IMR-90 (cell line): Measurements from ENCODE around the gene DCUN1D2. TPM values are rescaled to one million over a fixed set of nuclear protein-coding genes. Genes with fewer than 3 reads are reported as not detected.

Experiments
- ATAC-seq: fragments of 200-7000 bp; cut with Tn5 transposase; 2 replicates; pipeline ENCODE4 v1.9.1; 2020; ENCODE audit warnings: low read depth, mild to moderate bottlenecking, moderate library complexity
- BruUV-seq: library from RNA; stranded (reverse); fragments of 400-500 nt; replicated peaks from 2 replicates; lab custom pipeline; 2021; lab: Mats Ljungman, UMichigan
- CTCF ChIA-PET: fragments of 300-600 bp; formaldehyde crosslinking; extraction: SDS; loops from one replicate; lab custom pipeline; 2021; ENCODE audit warnings: antibody characterized with exemption; lab: Yijun Ruan, JAX
- POLR2A ChIA-PET: fragments of 300-600 bp; sonication (Branson Sonifier 250); formaldehyde crosslinking; loops from one replicate; lab custom pipeline; 2022; ENCODE audit warnings: antibody characterized with exemption; ENCODE audit not compliant: unreplicated experiment; lab: Charles Lee
- DNase-seq: peaks from one replicate; pipeline ENCODE4 v3.0.0; 2013
- H2AFZ ChIP-seq: replicated peaks from 2 replicates; pipeline ENCODE3; 2013; ENCODE audit warnings: low read length, mild to moderate bottlenecking; ENCODE audit not compliant: poor library complexity
- H2AK5ac ChIP-seq: 2 replicates; pipeline ENCODE4 v1.6.1; 2013; ENCODE audit warnings: low read depth, low read length, inconsistent platforms
- H2AK9ac ChIP-seq: replicated peaks from 2 replicates; pipeline ENCODE3; 2013; ENCODE audit warnings: mild to moderate bottlenecking, low read depth, low read length, moderate library complexity; ENCODE audit not compliant: poor library complexity
- H2BK120ac ChIP-seq: 2 replicates; pipeline ENCODE4 v1.6.1; 2013; ENCODE audit warnings: low read depth, low read length, inconsistent platforms
- H2BK15ac ChIP-seq: 3 replicates; pipeline ENCODE4 v1.6.1; 2013; ENCODE audit warnings: low read depth, low read length, inconsistent platforms
- H2BK20ac ChIP-seq: 2 replicates; pipeline ENCODE4 v1.6.1; 2013; ENCODE audit warnings: low read depth, mild to moderate bottlenecking, inconsistent platforms, low read length, moderate library complexity
- H2BK5ac ChIP-seq: 2 replicates; pipeline ENCODE4 v1.6.1; 2013; ENCODE audit warnings: mild to moderate bottlenecking, low read depth, low read length, inconsistent platforms; ENCODE audit not compliant: poor library complexity, severe bottlenecking
- H3K14ac ChIP-seq: replicated peaks from 2 replicates; pipeline ENCODE4 v1.6.1; 2013; ENCODE audit warnings: low read depth, low read length, inconsistent platforms
- H3K18ac ChIP-seq: 2 replicates; pipeline ENCODE4 v1.6.1; 2013; ENCODE audit warnings: low read depth, low read length, control low read depth
- H3K23ac ChIP-seq: 2 replicates; pipeline ENCODE4 v1.6.1; 2013; ENCODE audit warnings: low read depth, low read length, inconsistent platforms
- H3K27ac ChIP-seq: 2 replicates; pipeline ENCODE4 v1.5.1; 2013; ENCODE audit warnings: mild to moderate bottlenecking, control low read depth, low read length; ENCODE audit not compliant: insufficient read depth
- H3K27me3 ChIP-seq: 2 replicates; pipeline ENCODE4 v1.6.1; 2013; ENCODE audit warnings: low read length; ENCODE audit not compliant: control insufficient read depth, insufficient read depth
- H3K36me3 ChIP-seq: 2 replicates; pipeline ENCODE4 v1.6.1; 2013; ENCODE audit warnings: low read length, mixed read lengths; ENCODE audit not compliant: control insufficient read depth, insufficient read depth
- H3K4ac ChIP-seq: 2 replicates; pipeline ENCODE4 v1.6.1; 2013; ENCODE audit warnings: low read depth, low read length, inconsistent platforms
- H3K4me1 ChIP-seq: 2 replicates; pipeline ENCODE4 v1.6.1; 2013; ENCODE audit warnings: low read length, mixed read lengths; ENCODE audit not compliant: control insufficient read depth, insufficient read depth
- H3K4me2 ChIP-seq: 2 replicates; pipeline ENCODE4 v1.6.1; 2013; ENCODE audit warnings: low read depth, mild to moderate bottlenecking, control low read depth, low read length, moderate library complexity
- H3K4me3 ChIP-seq: 2 replicates; pipeline ENCODE4 v1.5.1; 2013; ENCODE audit warnings: low read depth, mild to moderate bottlenecking, control low read depth, low read length, moderate library complexity; ENCODE audit not compliant: insufficient read depth
- H3K56ac ChIP-seq: 2 replicates; pipeline ENCODE4 v1.6.1; 2013; ENCODE audit warnings: low read length, inconsistent platforms; ENCODE audit not compliant: insufficient read depth; ENCODE audit errors: extremely low read depth
- H3K79me1 ChIP-seq, 2 experiments: 2 replicates each; pipeline ENCODE4 v1.6.1; 2013; ENCODE audit warnings: low read length in 2 of 2, inconsistent platforms in 1 of 2, low read depth in 1 of 2
- H3K9ac ChIP-seq: 2 replicates; pipeline ENCODE4 v1.6.1; 2013; ENCODE audit warnings: low read depth, low read length, control low read depth
- H3K9me1 ChIP-seq: 2 replicates; pipeline ENCODE4 v1.6.1; 2013; ENCODE audit warnings: low read length, inconsistent platforms; ENCODE audit not compliant: insufficient read depth
- H3K9me3 ChIP-seq: 2 replicates; pipeline ENCODE4 v1.6.1; 2013; ENCODE audit warnings: low read length; ENCODE audit not compliant: control insufficient read depth, insufficient read depth
- H4K20me1 ChIP-seq: 2 replicates; pipeline ENCODE4 v1.6.1; 2013; ENCODE audit warnings: low read length, inconsistent platforms; ENCODE audit not compliant: insufficient read depth
- H4K5ac ChIP-seq: 2 replicates; pipeline ENCODE4 v1.6.1; 2013; ENCODE audit warnings: mild to moderate bottlenecking, low read depth, low read length, control low read depth
- H4K8ac ChIP-seq, 2 experiments: 2 replicates each; pipeline ENCODE4 v1.6.1; 2013; ENCODE audit warnings: low read depth in 2 of 2, low read length in 2 of 2, control low read depth in 1 of 2, inconsistent platforms in 1 of 2
- H4K91ac ChIP-seq: 2 replicates; pipeline ENCODE4 v1.6.1; 2013; ENCODE audit warnings: low read depth, low read length, inconsistent platforms; ENCODE audit not compliant: insufficient read depth
- BHLHE40 ChIP-seq: fragments of 150-350 bp; IDR thresholded peaks from 2 replicates; pipeline ENCODE4 v1.6.1; 2016; ENCODE audit warnings: mild to moderate bottlenecking, low read depth, low read length
- CEBPB ChIP-seq: IDR thresholded peaks from 2 replicates; pipeline ENCODE4 v1.6.1; 2012; ENCODE audit warnings: low read depth, low read length, improper control_type of control experiment
- CHD1 ChIP-seq: IDR thresholded peaks from 2 replicates; pipeline ENCODE4 v1.6.1; 2012; ENCODE audit warnings: low read depth, low read length, improper control_type of control experiment
- CTCF ChIP-seq: conservative IDR thresholded peaks from 2 replicates; pipeline ENCODE4 v1.5.1; 2012; ENCODE audit warnings: mild to moderate bottlenecking, low read depth, low read length, improper control_type of control experiment
- FOS ChIP-seq: fragments of 150-350 bp; IDR thresholded peaks from 2 replicates; pipeline ENCODE4 v1.6.1; 2016; ENCODE audit warnings: low read depth, low read length
- MAFK ChIP-seq: IDR thresholded peaks from 2 replicates; pipeline ENCODE4 v1.6.1; 2012; ENCODE audit warnings: low read depth, low read length, improper control_type of control experiment
- MXI1 ChIP-seq: IDR thresholded peaks from 2 replicates; pipeline ENCODE4 v1.6.1; 2012; ENCODE audit warnings: low read depth, mild to moderate bottlenecking, low read length, moderate library complexity, borderline replicate concordance
- NFE2L2 ChIP-seq: fragments of 150-350 bp; IDR thresholded peaks from 2 replicates; pipeline ENCODE4 v1.6.1; 2016; ENCODE audit warnings: low read depth, mild to moderate bottlenecking, low read length
- POLR2A ChIP-seq: IDR thresholded peaks from 2 replicates; pipeline ENCODE4 v1.6.1; 2012; ENCODE audit warnings: mild to moderate bottlenecking, low read depth, low read length
- RAD21 ChIP-seq: IDR thresholded peaks from 2 replicates; pipeline ENCODE4 v1.6.1; 2012; ENCODE audit warnings: low read length, improper control_type of control experiment
- RCOR1 ChIP-seq: IDR thresholded peaks from 2 replicates; pipeline ENCODE4 v1.6.1; 2012; ENCODE audit warnings: mild to moderate bottlenecking, low read length, improper control_type of control experiment; ENCODE audit not compliant: insufficient replicate concordance
- RFX5 ChIP-seq: IDR thresholded peaks from 2 replicates; pipeline ENCODE4 v1.8.0; 2012; ENCODE audit warnings: low read depth, mild to moderate bottlenecking, low read length, moderate library complexity
- SMC3 ChIP-seq: fragments of 150-350 bp; IDR thresholded peaks from 2 replicates; pipeline ENCODE4 v1.6.1; 2016; ENCODE audit warnings: low read depth, mild to moderate bottlenecking, antibody characterized with exemption, low read length, moderate library complexity
- WGBS, 2 experiments: methylation state at CpG; one replicate each; pipeline versions ENCODE4 v1.1.5 to v1.1.7; 2013; ENCODE audit warnings: missing lambda C conversion rate in 2 of 2; ENCODE audit not compliant: insufficient read length in 1 of 2; ENCODE audit errors: extremely low coverage in 2 of 2; 5-methylcytosine and 5-hydroxymethylcytosine counted together
- dilution Hi-C: fragments of 300-500 bp; cut with HindIII; formaldehyde crosslinking; loops from one replicate; pipeline ENCODE4 v1.14.3; 2018; ENCODE audit warnings: low sequenced_read_pairs; ENCODE audit not compliant: unreplicated experiment
- in situ Hi-C: fragments of 300-500 bp; cut with MboI; formaldehyde crosslinking; loops from 3 replicates; pipeline ENCODE4 v1.14.3; 2019; ENCODE audit warnings: low sequenced_read_pairs, inconsistent platforms, mixed read lengths
- intact Hi-C: fragments of 100-400 bp; cut with micrococcal nuclease; formaldehyde crosslinking; loops from 2 replicates; pipeline ENCODE4 v1.10.0; 2022
- polyA plus RNA-seq, 3 experiments: library from polyadenylated mRNA; depleted of rRNA; stranded (reverse); fragments of >200 nt; gene quantifications; 2 replicates each; pipeline ENCODE4 v1.2.3, GENCODE V29; 2012; ENCODE audit warnings: low replicate concordance in 1 of 3
- total RNA-seq: library from RNA; depleted of rRNA; stranded (reverse); fragments of >200 nt; gene quantifications from 2 replicates; pipeline ENCODE4 v1.2.3, GENCODE V29; 2012
- TF ChIP-seq, protein P1 (sequence below): fragments of 150-350 bp; IDR thresholded peaks from 2 replicates; pipeline ENCODE4 v1.6.1; 2017; ENCODE audit warnings: mild to moderate bottlenecking, antibody characterized with exemption, low read length, low read depth
- TF ChIP-seq, protein P2 (sequence below): fragments of 150-350 bp; IDR thresholded peaks from 2 replicates; pipeline ENCODE4 v1.6.1; 2016; ENCODE audit warnings: low read depth, mild to moderate bottlenecking, low read length, moderate library complexity, borderline replicate concordance

Gene DCUN1D2
- total and polyA plus RNA-seq, 2 of the 4 experiments (the other 2 are of a cell fraction) = 8.1 to 11.5 TPM

GRCh38 chr13:113428871-113429607 is 61.5 kb downstream of the DCUN1D2 start:
- no peak overlapping the region for H3K4me3 ChIP-seq
- H4K8ac ChIP-seq = no peak overlapping the region
- H3K4ac ChIP-seq = no peak overlapping the region
- H3K23ac ChIP-seq = no peak overlapping the region
- H3K4me2 ChIP-seq = no peak overlapping the region
- H3K9ac ChIP-seq = no peak overlapping the region
- H4K20me1 ChIP-seq = no peaks in the 10 kb centered on the region
- H2BK5ac ChIP-seq = no peak overlapping the region
- no peaks in the 10 kb centered on the region for H3K27me3 ChIP-seq
- no peak overlapping the region for H4K5ac ChIP-seq
- POLR2A ChIA-PET = no interaction called here
- H2BK20ac ChIP-seq = no peak overlapping the region
- no peak overlapping the region for H2BK15ac ChIP-seq
- intact Hi-C loops = no loop called here
- H3K14ac ChIP-seq = no peak overlapping the region
- no peak overlapping the region for H3K56ac ChIP-seq
- H3K36me3 ChIP-seq = no peaks in the 10 kb centered on the region
- WGBS, 2 experiments = 95% methylated on average over 22 of the region's 45 CpGs; no CpG with 5 or more reads in 1 of the 2 experiments
- no TSS peak for BruUV-seq
- H3K79me1 ChIP-seq = no peaks in the 10 kb centered on the region
- CTCF ChIA-PET = interaction anchor here (1.1 kb wide), 1 partner anchor 30 kb away, joined by 3 read pairs; no protein-coding TSS in a partner anchor
- no peak overlapping the region for H3K27ac ChIP-seq
- H3K9me1 ChIP-seq = no peaks in the 10 kb centered on the region
- peaks cover 6% of the 10 kb centered on the region; the same call in 1 of the 2 replicates for H3K4me1 ChIP-seq
- no peak overlapping the region; the same call in 1 of the 2 replicates for H2AK5ac ChIP-seq
- H3K9me3 ChIP-seq = no peaks in the 10 kb centered on the region
- dilution Hi-C loops = no loop called here
- in situ Hi-C loops = no loop called here
- peak overlapping the region; percentile 16 for H2AK9ac ChIP-seq
- H2AFZ ChIP-seq = no peak overlapping the region
- ATAC-seq (no peak), DNase-seq (no peak)
- no peak overlapping the region for H4K91ac ChIP-seq
- H2BK120ac ChIP-seq = no peak overlapping the region
- H3K18ac ChIP-seq = no peak overlapping the region
- TF ChIP-seq MXI1 (no peak), RAD21 (no peak), BHLHE40 (no peak), CTCF (no peak), CEBPB (no peak), NFE2L2 (no peak), CHD1 (no peak), FOS (no peak), POLR2A (no peak), MAFK (no peak), RFX5 (no peak), SMC3 (no peak), RCOR1 (no peak)
- TF ChIP-seq, protein P1, sequence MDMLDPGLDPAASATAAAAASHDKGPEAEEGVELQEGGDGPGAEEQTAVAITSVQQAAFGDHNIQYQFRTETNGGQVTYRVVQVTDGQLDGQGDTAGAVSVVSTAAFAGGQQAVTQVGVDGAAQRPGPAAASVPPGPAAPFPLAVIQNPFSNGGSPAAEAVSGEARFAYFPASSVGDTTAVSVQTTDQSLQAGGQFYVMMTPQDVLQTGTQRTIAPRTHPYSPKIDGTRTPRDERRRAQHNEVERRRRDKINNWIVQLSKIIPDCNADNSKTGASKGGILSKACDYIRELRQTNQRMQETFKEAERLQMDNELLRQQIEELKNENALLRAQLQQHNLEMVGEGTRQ = no peak
- TF ChIP-seq, protein P2, sequence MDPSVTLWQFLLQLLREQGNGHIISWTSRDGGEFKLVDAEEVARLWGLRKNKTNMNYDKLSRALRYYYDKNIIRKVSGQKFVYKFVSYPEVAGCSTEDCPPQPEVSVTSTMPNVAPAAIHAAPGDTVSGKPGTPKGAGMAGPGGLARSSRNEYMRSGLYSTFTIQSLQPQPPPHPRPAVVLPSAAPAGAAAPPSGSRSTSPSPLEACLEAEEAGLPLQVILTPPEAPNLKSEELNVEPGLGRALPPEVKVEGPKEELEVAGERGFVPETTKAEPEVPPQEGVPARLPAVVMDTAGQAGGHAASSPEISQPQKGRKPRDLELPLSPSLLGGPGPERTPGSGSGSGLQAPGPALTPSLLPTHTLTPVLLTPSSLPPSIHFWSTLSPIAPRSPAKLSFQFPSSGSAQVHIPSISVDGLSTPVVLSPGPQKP = no peak
